AG04449 (cell line): ENCODE data around the gene RAC2.

Source experiments
- CTCF ChIA-PET: fragments of 350-600 bp; formaldehyde crosslinking; extraction: SDS; loops from one replicate; lab custom pipeline; 2021; ENCODE audit warnings: antibody characterized with exemption; lab: Yijun Ruan, JAX
- POLR2A ChIA-PET: fragments of 400-600, 350-600 bp; formaldehyde crosslinking; extraction: SDS; loops from one replicate; lab custom pipeline; 2020; ENCODE audit warnings: antibody characterized with exemption, inconsistent platforms; lab: Yijun Ruan, JAX
- DNase-seq: peaks from one replicate; pipeline ENCODE4 v3.0.0-alpha.2; 2010; ENCODE audit warnings: low read depth, low spot score
- H3K4me3 ChIP-seq: 2 replicates; pipeline ENCODE4 v1.5.1; 2011; ENCODE audit warnings: low read depth, mild to moderate bottlenecking, control low read depth, low read length
- CTCF ChIP-seq: IDR thresholded peaks from one replicate; pipeline ENCODE4 v1.5.1; 2011; ENCODE audit warnings: mild to moderate bottlenecking, moderate library complexity, low read length, control low read depth, inconsistent platforms; ENCODE audit not compliant: insufficient read depth; ENCODE audit errors: missing control alignments

The RAC2 gene

DNA sequence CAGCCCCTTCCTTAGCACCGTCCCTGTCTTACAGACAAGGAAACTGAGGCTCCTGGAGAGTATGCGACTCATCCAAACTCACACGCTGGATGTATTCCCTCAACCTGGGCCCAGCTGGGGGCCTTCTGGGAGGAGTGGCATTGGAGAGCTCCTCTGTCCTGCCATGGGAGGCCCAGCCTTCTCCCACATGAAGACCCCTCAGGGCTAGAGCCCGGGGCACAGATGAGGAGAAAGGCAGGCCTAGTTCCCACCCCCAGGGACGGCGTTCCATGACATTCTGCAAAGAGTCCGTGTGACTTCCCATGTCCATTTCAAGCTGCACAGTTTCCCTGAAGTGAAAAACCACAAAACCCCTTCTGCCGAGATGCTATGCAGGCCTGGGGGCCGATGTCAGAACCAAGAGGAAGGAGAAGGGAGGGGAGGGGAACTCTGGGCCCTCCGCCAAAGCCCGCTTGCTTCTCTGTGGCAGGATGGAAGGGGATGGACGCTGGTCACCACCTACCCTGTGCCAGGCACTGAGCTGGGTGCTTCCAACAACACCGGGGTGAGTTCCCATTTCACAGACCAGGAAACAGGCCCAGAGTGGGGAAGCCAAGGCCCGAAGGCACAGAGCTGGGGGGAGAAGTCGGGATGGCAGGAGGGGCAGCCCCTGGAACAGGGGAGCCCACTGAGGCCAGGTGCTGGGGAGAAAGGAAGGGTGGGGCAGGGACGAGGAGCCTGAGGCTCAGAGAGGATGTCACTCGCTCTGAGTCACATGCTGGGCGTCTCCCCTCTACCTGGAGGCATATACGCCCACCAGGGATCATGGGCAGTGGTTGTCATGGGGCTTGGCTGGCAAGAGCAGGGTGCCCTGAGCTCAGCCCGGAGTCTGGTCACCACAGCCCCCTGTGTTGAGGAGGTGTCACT is 15.7 kb downstream of the RAC2 start:
- CTCF ChIA-PET: interaction anchor here (1.2 to 4.0 kb wide), 6 partner anchors 12 to 229 kb away, joined by 3 to 36 read pairs (median 8); no protein-coding TSS in a partner anchor
- TF ChIP-seq CTCF: no peak
- DNase-seq: no peak
- POLR2A ChIA-PET: interaction anchor here (1.0 kb wide), 1 partner anchor 31 kb away, joined by 5 read pairs; no protein-coding TSS in a partner anchor
- no peak overlapping the region for H3K4me3 ChIP-seq

GRCh38 chr22:37226514-37226913 is 17.6 kb downstream of the RAC2 start:
- ChIA-PET CTCF (interaction anchor here (4.9 kb wide), 1 partner anchor 34 kb away, joined by 41 read pairs; no protein-coding TSS in a partner anchor), POLR2A (no interaction called here)
- TF ChIP-seq CTCF: no peak

GRCh38 chr22:37226087-37226486 is 18.0 kb downstream of the RAC2 start:
- POLR2A ChIA-PET: no interaction called here

More at GRCh38 chr22:37226514-37226913, 17.6 kb downstream of the RAC2 start:
- H3K4me3 ChIP-seq: no peak overlapping the region
- DNase-seq: no peak

DNA sequence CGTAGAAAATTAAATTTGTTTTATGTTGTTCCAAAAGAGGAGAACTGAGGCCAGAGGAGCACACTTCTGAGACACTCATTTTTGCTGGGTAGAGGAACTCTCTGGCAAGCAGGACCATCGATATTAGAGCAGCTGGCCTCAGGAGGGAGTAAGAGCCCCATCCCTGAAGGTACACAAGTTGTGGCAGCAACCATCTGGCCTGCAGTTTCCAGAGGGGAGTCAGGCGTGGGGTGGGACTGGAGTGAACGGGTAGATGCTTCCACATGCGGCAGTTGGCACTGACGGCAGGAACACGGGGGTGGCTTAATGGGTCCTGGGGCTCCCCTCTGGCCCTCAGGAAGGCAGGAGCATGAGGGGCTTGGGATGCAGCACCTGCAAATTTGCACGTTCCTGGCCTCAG is 18.6 kb downstream of the RAC2 start:
- TF ChIP-seq CTCF: peak; percentile 18
- CTCF ChIA-PET: interaction anchor here (0.8 to 4.9 kb wide), 4 partner anchors 9 to 231 kb away, joined by 3 to 41 read pairs (median 5); no protein-coding TSS in a partner anchor
- POLR2A ChIA-PET: no interaction called here
- H3K4me3 ChIP-seq: no peak overlapping the region
- no peak for DNase-seq

More at GRCh38 chr22:37226087-37226486, 18.0 kb downstream of the RAC2 start:
- CTCF ChIA-PET: interaction anchor here (0.8 to 4.9 kb wide), 4 partner anchors 9 to 230 kb away, joined by 3 to 41 read pairs (median 5); no protein-coding TSS in a partner anchor
- no peak overlapping the region for H3K4me3 ChIP-seq
- no peak for TF ChIP-seq CTCF
- no peak for DNase-seq

DNA sequence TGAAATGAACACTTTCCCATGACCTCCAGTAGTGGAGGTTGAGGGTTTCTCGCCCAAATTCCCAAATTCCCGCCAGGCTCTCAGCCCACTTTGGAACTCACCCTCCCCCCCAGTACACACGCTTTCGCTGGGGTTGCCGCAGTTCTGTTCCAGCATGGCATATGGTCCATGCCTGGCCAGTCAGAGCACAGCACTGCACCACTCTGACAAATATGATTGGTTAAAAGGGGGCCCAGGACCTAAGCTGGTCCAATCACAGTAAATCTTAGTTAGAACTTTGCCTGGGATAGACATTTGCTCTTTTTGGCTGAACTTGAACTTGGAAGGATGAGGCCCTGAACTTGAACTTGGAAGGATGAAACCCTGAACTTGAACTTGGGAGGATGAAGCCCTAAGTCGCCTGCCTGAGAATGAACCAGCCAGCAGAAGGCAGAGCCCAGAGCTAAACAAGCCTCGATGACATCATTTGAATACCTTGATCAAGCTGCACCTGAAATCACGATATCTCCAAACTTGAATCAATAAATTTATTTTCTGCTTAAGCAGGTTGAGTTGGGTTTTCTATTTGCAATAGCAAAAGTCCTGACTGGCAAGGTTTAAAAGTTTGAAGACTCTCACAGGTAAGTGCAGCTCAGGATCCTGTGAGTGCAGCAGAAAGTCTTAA is 19.2 kb downstream of the RAC2 start:
- CTCF ChIA-PET: interaction anchor here (1.3 to 4.9 kb wide), 3 partner anchors 25 to 232 kb away, joined by 4 to 41 read pairs (median 6); no protein-coding TSS in a partner anchor
- DNase-seq: no peak
- TF ChIP-seq CTCF: no peak
- POLR2A ChIA-PET: no interaction called here
- H3K4me3 ChIP-seq: no peak overlapping the region
